Stimulated activated CD8-positive, alpha-beta memory T cell treated with anti-CD3 and anti-CD28 coated beads, Interleukin-4, amount 100 ng/mL, for 24 hours (primary cell): ENCODE results near the gene CAMTA2.
"Not testable (repeated sequence)": the region's sequence is repeated elsewhere in the genome, so short reads cannot be mapped to it uniquely, and the experiment has no call there.

Experiments
- DNase-seq: peaks from one replicate; pipeline ENCODE4 v3.0.0-alpha.2; 2020; ENCODE audit warnings: low read depth

Gene CAMTA2, protein sequence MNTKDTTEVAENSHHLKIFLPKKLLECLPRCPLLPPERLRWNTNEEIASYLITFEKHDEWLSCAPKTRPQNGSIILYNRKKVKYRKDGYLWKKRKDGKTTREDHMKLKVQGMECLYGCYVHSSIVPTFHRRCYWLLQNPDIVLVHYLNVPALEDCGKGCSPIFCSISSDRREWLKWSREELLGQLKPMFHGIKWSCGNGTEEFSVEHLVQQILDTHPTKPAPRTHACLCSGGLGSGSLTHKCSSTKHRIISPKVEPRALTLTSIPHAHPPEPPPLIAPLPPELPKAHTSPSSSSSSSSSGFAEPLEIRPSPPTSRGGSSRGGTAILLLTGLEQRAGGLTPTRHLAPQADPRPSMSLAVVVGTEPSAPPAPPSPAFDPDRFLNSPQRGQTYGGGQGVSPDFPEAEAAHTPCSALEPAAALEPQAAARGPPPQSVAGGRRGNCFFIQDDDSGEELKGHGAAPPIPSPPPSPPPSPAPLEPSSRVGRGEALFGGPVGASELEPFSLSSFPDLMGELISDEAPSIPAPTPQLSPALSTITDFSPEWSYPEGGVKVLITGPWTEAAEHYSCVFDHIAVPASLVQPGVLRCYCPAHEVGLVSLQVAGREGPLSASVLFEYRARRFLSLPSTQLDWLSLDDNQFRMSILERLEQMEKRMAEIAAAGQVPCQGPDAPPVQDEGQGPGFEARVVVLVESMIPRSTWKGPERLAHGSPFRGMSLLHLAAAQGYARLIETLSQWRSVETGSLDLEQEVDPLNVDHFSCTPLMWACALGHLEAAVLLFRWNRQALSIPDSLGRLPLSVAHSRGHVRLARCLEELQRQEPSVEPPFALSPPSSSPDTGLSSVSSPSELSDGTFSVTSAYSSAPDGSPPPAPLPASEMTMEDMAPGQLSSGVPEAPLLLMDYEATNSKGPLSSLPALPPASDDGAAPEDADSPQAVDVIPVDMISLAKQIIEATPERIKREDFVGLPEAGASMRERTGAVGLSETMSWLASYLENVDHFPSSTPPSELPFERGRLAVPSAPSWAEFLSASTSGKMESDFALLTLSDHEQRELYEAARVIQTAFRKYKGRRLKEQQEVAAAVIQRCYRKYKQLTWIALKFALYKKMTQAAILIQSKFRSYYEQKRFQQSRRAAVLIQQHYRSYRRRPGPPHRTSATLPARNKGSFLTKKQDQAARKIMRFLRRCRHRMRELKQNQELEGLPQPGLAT

DNA sequence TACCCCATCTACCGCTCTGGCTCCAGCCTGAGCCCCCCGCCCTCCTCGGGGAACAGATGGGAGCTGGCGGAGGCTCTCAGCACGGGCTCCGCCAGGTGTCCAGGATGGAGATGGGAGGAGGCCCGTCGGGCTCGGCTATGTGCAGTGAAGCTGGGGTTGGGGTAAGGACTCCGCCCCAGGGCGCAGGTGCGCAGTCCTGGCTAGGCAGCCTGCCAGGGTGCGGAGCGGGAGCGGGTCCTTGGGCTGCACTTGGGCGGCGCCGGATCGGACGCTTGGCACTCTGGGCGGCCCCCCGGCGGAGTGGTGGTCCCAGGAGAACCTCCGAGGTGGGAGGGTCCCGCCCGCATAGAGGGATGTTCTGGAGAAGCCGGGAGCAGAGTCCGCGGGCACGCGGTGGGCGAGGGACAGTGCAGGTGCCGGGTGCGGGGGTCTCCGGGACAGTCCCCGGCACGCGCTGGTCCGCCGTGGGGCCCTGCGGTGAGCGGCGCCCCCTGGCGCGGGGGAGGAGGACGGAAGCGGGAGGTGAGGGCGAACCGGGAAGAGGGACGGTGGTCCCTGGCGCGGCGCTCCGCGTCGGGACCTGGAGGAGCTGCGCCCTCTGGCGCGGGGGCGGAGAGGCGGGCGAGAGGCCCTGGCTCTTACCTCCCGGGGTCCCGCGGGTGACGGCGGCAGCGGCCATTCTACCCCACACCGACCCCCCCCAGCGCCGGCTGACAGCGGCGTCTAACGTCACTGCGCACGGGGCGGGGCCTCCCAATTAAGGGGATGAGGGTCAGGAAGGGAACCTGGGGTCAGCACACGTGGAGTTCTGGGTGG is at the start of gene CAMTA2:
Gene CAMTA2, minus strand, starts transcription at position 725 of the 816 bp plus-strand sequence. CDS start 1,453 bp downstream, outside the sequence.
- peak; percentile 84 for DNase-seq

DNA sequence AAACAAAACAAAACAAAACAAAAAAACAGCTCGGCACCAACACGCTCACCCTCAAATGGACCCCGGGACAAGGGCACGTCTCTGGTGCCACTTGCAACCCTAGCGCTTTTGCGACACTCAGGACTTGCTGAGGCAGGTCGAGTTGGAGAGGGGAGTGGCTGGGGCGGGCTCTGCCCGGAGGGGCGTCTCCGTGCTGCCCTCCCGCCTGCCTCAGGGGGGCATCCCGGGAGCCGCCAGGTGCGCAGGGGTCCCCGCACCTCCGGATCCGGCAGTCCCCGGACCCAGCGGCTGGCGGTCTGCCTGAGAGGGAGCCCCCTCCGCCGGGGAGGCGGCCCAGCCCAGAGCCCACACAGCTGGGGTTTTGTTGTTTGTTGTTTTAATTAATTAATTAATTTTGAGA is 47.8 kb upstream of the CAMTA2 start, which contains the start of gene SLC52A1:
Gene SLC52A1, minus strand, starts transcription at position 112 of the 400 bp plus-strand sequence. CDS start 820 bp downstream, outside the sequence.
- no peak for DNase-seq

DNA sequence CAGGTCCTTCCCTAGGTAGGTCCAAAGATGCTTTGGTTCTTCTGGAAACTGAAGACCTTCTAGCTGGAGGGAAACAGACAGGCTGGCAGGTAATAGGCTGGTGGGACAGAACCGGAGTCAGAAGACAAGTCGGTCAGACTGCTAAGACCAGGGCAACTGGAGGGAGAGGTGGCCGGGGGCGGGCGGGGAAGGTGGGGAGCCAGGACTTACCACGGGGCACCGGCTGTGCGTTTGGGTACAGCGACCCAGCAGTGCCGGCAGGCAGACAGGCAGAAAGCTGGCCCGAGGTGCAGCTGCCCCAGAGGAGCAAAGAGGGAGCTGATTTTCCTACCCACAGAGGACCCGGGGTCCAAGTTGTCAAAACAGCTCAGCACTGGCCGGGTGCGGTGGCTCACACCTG is 47.2 kb upstream of the CAMTA2 start:
- no peak for DNase-seq

DNA sequence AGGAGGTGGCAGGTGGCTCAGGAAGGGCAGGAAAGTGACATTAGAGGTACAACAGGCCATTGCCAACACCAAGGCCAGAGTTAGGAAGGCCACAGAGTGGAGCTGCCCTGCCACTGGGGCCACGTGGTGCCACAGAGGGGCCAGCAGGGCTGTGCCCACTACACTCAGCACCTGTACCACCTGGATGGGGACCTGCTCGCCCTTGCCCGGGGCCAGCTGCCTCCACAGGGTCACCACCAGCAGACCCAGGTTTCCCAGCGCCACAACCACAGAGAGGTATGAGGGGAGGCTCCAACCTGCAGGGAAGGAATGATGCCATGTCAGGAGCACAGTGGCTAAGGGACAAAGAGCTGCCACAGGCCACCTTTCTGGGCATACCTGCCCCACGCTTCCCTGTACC is 46.6 kb upstream of the CAMTA2 start:
- DNase-seq = no peak

DNA sequence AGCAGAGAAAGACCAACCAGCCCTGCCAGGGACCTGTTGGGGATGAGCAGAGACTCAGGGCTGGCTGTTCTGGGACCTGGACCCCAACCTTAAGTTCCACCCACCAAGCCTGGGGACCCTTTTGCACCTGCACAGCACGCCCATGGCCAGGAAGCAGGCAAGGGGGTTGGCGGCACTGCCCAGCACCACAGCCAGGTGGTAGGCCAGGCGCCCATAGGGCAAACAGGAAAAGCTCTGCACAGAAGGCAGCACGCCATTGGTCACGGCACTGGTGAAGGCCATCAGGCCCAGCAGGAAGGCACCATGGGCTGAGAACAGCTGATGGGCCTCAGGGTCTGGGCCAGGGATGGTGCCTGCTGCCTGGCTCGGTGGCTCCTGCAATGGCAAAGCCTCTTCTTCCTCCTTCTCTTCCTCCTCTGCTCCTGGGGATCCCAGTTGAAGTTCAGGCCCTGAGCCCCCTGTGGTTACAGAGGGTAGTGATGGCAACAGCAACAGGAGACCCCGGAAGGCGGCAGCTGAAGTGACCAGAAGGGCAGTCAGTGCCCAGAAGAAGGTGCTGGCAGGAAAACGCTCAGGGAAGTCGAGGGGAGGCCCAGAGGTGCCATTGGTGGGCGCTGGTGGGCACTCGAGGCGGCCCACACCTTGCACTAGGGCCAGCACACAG is 46.0 kb upstream of the CAMTA2 start:
- DNase-seq = no peak

DNA sequence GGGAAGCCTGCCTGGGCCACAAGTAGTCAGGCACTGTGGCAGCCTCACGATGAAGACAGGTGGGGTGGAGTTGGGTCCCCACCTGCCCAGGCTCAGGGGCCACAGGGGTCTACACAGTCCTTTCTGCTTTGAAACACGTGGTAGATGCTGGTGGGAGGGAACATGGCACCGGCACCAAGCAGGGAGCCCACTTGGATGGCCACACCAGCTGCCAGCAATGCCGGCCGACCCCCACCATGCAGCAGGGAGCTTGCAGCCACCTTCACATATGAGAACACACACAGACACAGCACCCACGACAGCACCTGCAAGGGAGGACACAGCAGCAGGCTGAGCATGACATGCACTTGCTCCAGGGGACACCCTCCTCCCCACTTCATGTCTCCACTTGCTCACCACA is 45.4 kb upstream of the CAMTA2 start:
- DNase-seq = no peak

DNA sequence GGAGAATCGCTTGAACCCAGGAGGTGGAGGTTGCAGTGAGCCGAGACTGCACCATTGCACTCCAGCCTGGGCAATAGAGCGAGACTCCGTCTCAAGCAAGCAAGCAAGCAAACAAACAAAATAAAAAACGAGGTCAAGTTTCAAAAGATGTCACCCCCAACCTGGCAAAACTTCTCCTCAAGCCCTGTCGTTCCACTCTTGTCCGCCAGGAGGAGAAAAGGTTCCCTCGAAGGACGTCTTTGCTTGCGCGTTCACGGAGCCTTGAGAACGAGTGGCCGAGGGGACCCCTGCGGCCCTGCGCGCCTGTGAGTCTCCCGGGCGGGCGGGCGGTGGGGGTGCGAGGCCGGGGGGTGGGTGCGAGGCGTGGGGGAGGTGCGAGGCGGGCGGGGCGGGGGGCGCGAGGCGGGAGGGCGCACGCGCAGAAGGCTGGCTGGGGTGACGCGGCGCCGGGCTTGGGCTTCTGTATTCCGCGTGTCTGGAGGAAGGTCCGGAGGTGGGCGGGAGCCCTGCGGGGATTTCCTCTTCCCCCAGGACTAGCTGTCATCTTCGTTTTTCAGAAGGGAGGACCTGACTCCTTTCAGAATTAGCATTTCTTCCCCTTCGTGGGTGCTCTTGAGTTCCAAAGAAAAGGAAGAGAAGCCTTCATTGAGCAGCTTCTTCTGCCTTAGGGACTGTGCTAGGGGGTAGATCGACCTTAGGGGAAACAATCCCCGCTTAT is 44.0 kb upstream of the CAMTA2 start:
- DNase-seq = peak; percentile 80

DNA sequence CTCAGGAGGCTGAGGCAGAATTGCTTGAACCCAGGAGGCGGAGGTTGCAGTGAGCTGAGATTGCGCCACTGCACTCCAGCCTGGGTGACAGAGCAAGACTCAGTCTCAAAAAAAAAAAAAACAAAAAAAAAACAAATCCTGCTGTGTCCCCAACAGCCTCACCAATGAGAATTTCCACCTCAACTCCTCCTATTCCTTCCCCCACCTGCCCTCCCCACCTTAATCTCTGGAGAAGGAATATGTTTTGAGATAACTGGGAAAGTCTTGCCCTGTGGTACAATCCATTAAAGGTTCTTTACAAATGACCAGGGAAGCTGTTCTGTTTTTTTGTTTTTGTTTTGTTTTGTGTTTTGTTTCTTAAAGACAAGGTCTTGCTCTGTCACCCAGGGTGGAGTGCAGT is 42.7 kb upstream of the CAMTA2 start:
- not testable (repeated sequence) for DNase-seq

DNA sequence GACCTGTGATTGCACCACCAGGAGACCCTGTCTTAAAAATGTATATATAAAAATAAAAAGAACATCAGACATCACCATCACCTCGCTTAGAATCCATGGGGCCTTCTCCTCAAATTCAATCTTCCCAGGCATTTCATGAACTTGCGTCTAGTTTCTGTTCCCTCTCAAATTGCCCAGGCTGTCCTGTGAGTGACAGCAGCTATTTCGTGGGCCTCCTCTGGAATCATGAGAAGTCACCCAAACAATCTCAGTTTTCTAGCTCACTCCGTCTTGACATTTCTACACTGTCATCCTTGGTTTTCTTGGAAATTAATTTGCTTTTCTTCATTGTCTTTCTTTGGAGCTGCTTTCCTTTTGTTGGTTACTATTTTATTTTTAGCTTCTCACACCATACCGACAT is 40.4 kb upstream of the CAMTA2 start:
- no peak for DNase-seq

DNA sequence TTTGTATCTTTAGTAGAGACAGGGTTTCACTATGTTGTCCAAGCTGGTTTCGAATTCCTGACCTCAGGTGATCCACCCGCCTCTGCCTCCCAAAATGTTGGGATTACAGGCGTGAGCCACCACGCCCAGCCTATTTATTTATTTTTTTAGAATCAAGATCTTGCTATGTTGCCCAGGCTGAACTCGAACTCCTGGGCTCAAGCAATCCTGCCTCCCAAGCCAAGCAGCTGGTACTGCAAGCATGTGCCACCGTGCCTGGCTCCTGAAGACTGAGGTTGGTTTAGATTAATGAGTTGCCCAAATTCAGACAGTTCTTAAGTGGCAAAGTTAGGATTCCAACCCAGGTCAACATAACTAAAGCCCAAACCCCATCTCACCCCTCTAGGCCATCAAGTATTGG is 39.8 kb upstream of the CAMTA2 start:
- DNase-seq = no peak

DNA sequence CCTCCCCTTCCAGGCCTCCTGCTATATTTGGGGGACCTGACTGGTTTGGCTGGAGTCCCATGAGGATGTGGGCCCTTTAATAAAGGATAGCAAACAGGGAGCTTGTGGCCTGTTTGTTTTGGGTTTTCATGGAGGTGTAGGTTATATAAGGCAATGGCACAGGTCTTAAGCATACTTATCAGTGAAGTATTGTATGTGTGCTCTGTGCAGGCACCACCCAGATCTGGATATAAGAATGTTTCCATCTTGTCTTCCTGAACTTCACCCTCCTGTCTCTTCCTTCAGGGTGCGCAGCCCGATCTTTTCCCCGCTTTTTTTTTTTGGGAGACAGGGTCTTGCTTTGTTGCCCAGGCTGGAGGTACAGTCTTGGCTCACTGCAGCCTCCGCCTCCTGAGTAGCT is 37.1 kb upstream of the CAMTA2 start:
- DNase-seq = no peak

DNA sequence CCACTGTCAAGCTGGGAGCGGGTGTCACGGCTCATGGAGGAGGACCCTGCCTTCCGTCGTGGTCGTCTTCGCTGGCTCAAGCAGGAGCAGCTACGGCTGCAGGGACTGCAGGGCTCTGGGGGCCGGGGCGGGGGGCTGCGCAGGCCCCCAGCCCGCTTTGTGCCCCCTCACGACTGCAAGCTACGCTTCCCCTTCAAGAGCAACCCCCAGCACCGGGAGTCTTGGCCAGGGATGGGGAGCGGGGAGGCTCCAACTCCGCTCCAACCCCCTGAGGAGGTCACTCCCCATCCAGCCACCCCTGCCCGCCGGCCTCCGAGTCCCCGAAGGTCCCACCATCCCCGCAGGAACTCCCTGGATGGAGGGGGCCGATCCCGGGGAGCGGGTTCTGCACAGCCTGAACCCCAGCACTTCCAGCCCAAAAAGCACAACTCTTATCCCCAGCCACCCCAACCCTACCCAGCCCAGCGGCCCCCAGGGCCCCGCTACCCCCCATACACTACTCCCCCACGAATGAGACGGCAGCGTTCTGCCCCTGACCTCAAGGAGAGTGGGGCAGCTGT is 36.2 kb upstream of the CAMTA2 start:
- no peak for DNase-seq

DNA sequence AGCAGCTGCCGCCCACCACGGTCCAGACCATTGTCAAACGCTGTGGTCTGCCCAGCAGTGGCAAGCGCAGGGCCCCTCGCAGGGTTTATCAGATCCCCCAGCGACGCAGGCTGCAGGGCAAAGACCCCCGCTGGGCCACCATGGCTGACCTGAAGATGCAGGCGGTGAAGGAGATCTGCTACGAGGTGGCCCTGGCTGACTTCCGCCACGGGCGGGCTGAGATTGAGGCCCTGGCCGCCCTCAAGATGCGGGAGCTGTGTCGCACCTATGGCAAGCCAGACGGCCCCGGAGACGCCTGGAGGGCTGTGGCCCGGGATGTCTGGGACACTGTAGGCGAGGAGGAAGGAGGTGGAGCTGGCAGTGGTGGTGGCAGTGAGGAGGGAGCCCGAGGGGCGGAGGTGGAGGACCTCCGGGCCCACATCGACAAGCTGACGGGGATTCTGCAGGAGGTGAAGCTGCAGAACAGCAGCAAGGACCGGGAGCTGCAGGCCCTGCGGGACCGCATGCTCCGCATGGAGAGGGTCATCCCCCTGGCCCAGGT is 34.8 kb upstream of the CAMTA2 start:
- no peak for DNase-seq

DNA sequence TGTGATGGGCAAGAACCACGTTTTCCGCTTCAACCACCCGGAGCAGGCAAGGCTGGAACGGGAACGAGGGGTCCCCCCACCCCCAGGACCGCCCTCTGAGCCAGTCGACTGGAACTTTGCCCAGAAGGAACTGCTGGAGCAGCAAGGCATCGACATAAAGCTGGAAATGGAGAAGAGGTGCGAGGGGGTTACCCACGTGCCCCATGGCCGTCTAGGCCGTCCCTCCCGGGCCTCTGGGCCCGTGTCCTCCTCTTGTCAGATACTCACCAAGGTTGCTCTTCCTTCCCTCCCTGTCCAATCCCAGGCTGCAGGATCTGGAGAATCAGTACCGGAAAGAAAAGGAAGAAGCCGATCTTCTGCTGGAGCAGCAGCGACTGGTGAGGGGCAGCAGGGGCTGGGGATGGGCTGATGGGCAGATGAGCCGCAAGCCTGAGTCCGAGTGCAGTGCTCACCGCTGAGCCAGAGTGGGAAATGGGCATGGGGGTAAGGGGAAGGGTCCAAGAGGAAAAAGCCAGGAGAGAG is 33.1 kb upstream of the CAMTA2 start:
- no peak for DNase-seq

DNA sequence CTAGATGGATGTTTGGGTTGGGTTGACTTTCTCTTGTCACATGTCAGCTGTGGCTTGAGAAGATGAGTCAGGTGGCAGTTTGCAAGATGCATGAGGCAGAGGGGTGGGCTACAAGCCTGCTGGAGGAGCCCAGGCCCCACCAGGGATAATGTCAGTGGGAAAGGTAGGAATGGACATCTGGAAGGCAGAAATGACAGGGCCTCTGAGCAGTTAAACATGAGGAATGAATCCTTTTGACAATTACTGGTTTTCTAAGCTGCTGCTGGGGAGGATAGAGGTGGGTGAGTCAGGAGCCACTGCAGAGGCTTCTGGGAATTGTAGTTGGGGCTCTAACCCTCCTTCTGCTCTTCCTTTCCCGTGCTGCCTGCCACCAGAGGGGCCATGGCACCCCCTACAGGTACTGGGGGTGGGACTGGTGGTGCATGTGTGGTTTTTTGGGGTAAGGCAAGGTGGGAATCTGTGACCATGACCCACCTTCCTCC is 32.0 kb upstream of the CAMTA2 start:
- DNase-seq = peak; percentile 18

DNA sequence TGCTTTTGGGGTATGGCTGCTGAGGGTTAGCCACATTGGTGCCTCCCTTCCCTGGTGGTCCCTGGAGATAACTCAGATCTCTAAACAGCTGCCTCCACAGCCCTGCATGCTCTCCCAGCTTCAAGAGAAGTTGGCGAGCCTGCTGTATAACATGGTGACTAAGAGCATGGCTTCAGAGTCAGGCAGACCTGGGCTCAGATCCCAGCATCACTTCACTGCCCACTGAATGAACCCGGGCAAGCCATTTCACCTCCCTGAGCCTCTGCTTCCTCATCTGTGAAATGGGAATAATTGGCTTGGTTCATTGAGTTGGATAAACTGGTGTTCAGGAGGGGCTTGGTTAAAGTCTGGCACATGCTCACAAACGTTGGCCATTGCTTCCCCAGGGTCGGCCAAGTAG is 26.9 kb upstream of the CAMTA2 start:
- DNase-seq = no peak

DNA sequence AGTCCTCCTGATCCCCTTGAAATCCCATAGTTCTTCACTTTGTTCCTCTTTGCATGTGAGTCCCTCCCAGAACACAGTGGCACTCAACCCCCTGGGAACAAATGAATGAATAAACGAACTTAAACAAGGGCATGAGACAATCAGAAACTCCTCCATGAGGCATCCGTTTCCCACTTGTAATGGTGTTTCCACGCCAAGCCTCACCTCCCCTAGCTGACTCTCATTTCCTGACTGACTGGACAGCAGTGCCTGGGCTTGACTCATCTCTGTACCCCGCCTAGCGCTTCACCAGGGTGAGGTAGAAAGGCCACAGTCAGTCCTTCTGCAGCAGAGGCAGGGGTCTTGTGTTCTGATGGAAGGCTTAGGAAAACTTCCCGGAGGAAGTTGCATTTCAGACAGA is 24.5 kb upstream of the CAMTA2 start:
- no peak for DNase-seq

DNA sequence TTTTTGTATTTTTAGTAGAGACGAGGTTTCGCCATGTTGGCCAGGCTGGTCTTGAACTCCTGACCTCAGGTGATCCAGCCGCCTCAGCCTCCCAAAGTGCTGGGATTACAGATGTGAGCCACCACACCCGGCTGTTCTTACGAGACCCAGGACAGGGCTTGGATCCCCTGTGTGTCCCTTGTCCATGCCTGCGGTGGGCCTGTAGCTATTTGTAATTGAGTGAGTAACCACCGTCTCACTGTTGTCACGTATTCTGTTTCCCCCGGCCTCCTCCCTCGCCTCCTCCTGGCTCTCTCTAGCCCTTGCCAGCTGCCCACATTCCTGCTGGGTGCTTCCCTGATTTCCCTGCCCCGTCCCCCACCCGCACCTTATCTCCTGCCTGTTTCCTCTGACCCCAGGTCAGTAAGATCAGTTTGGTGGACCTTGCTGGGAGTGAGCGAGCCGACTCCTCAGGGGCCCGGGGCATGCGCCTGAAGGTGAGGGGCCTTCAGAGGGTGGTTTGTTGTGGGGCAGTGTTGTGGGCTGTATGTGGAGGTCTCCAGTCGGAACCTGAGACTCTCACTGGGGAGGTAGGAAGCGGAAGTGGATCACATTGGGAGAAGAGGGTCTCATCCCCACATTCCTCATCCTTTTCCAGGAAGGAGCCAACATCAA is 15.9 kb upstream of the CAMTA2 start:
- DNase-seq = no peak
